ENCODE results near the gene CACNA2D4. TPM values are rescaled to one million over a fixed set of nuclear protein-coding genes. Genes with fewer than 3 reads are reported as not detected.

Gene CACNA2D4
- polyA plus RNA-seq, 1 experiment, result 0.22 TPM

GRCh38 chr12:1890119-1890703, 28.2 kb downstream of the CACNA2D4 start:
- CTCF ChIA-PET, result no interaction called here
- Histone ChIP-seq H3K27me3 (ENCODE audit: control insufficient read depth, insufficient read depth, low read length) (peaks cover 33% of the 10 kb centered on the region), H3K4me3 (ENCODE audit: low read depth, low read length) (no peak overlapping the region), H3K27ac (ENCODE audit: low read depth, low read length) (no peak overlapping the region), H3K9me3 (ENCODE audit: control insufficient read depth, insufficient read depth, low read length) (peaks cover 6% of the 10 kb centered on the region; the same call in 1 of the 2 replicates)
- POLR2A ChIA-PET, result no interaction called here
- no peak for DNase-seq (ENCODE audit: low read depth, low spot score)
- TF ChIP-seq CTCF (IDR thresholded peaks at IDR 0.05; ENCODE audit: low read depth, low read length), result no peak

GRCh38 chr12:1888923-1889322, 29.5 kb downstream of the CACNA2D4 start:
- Histone ChIP-seq H3K4me3 (ENCODE audit: low read depth, low read length) (no peak overlapping the region), H3K9me3 (ENCODE audit: control insufficient read depth, insufficient read depth, low read length) (peaks cover 6% of the 10 kb centered on the region; the same call in 1 of the 2 replicates), H3K27ac (ENCODE audit: low read depth, low read length) (no peak overlapping the region), H3K27me3 (ENCODE audit: control insufficient read depth, insufficient read depth, low read length) (peaks cover 43% of the 10 kb centered on the region)
- TF ChIP-seq CTCF (IDR thresholded peaks at IDR 0.05; ENCODE audit: low read depth, low read length), result no peak
- no peak for DNase-seq (ENCODE audit: low read depth, low spot score)
- ChIA-PET POLR2A (no interaction called here), CTCF (no interaction called here)

- DNase-seq (ENCODE audit: low read depth, low spot score), result no peak
- H3K9me3 ChIP-seq (ENCODE audit: control insufficient read depth, insufficient read depth, low read length), result peaks cover 6% of the 10 kb centered on the region; the same call in 1 of the 2 replicates
- no peak overlapping the region for H3K27ac ChIP-seq (ENCODE audit: low read depth, low read length)
- TF ChIP-seq CTCF (IDR thresholded peaks at IDR 0.05; ENCODE audit: low read depth, low read length), result no peak
- ChIA-PET CTCF (interaction anchor here (0.9 kb wide), 1 partner anchor 53 kb away, joined by 3 read pairs; no protein-coding TSS in a partner anchor), POLR2A (interaction anchor here (0.6 kb wide), 1 partner anchor 32 kb away, joined by 4 read pairs; no protein-coding TSS in a partner anchor)
- H3K4me3 ChIP-seq (ENCODE audit: low read depth, low read length), result no peak overlapping the region
- peaks cover 57% of the 10 kb centered on the region for H3K27me3 ChIP-seq (ENCODE audit: control insufficient read depth, insufficient read depth, low read length)
Measured at GRCh38 chr12:1886396-1887008, 31.9 kb downstream of the CACNA2D4 start.

GRCh38 chr12:1885599-1886245, 32.7 kb downstream of the CACNA2D4 start:
- DNase-seq (ENCODE audit: low read depth, low spot score), result no peak
- TF ChIP-seq CTCF (IDR thresholded peaks at IDR 0.05; ENCODE audit: low read depth, low read length), result no peak
- CTCF ChIA-PET, result no interaction called here
- Histone ChIP-seq H3K27ac (ENCODE audit: low read depth, low read length) (no peak overlapping the region), H3K4me3 (ENCODE audit: low read depth, low read length) (no peak overlapping the region), H3K9me3 (ENCODE audit: control insufficient read depth, insufficient read depth, low read length) (peaks cover 3% of the 10 kb centered on the region; the same call in 1 of the 2 replicates), H3K27me3 (ENCODE audit: control insufficient read depth, insufficient read depth, low read length) (peaks cover 62% of the 10 kb centered on the region)
- POLR2A ChIA-PET, result interaction anchor here (0.6 kb wide), 1 partner anchor 32 kb away, joined by 4 read pairs; no protein-coding TSS in a partner anchor

- Histone ChIP-seq H3K27me3 (ENCODE audit: control insufficient read depth, insufficient read depth, low read length) (peaks cover 63% of the 10 kb centered on the region), H3K9me3 (ENCODE audit: control insufficient read depth, insufficient read depth, low read length) (0 out of 2 replicates have a peak, but pooled peaks cover 2% of the 10 kb centered on the region), H3K27ac (ENCODE audit: low read depth, low read length) (no peak overlapping the region), H3K4me3 (ENCODE audit: low read depth, low read length) (no peak overlapping the region)
- ChIA-PET CTCF (no interaction called here), POLR2A (no interaction called here)
- no peak for TF ChIP-seq CTCF (IDR thresholded peaks at IDR 0.05; ENCODE audit: low read depth, low read length)
- no peak for DNase-seq (ENCODE audit: low read depth, low spot score)
Measured at GRCh38 chr12:1885082-1885596, 33.3 kb downstream of the CACNA2D4 start.

All from AG04450 (cell line).